ENCODE data around the gene KREMEN2.

Gene KREMEN2

DNA sequence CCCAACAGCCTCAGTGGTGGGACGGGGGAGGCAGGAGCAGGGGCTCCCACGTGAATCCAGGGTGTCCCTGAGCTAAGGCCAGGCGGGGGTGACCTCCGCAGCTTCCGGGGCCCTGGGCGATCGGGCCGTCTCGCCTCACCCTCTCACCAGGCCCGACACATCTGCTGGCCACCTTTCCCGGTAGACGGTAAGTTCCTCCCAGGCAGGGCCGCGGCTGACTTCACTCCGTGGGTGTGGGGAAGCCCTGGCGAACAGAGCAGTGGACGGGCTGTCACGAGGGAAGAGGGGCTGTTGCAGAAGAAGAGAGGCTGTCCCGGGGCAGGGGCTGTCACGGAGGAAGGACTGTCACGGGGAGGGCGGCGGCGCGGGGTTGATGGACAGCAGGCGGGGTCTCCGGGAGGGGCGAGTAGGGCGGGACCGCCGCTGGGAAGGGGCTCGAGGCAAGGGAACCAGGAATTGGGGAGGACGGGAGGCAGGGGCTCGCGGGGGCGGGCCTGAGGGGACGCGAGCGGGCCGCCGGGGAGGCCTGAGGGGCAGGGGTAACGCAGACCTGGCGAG, 15.7 kb downstream of the KREMEN2 start:
- no peak for DNase-seq (ENCODE audit: low read depth)

DNA sequence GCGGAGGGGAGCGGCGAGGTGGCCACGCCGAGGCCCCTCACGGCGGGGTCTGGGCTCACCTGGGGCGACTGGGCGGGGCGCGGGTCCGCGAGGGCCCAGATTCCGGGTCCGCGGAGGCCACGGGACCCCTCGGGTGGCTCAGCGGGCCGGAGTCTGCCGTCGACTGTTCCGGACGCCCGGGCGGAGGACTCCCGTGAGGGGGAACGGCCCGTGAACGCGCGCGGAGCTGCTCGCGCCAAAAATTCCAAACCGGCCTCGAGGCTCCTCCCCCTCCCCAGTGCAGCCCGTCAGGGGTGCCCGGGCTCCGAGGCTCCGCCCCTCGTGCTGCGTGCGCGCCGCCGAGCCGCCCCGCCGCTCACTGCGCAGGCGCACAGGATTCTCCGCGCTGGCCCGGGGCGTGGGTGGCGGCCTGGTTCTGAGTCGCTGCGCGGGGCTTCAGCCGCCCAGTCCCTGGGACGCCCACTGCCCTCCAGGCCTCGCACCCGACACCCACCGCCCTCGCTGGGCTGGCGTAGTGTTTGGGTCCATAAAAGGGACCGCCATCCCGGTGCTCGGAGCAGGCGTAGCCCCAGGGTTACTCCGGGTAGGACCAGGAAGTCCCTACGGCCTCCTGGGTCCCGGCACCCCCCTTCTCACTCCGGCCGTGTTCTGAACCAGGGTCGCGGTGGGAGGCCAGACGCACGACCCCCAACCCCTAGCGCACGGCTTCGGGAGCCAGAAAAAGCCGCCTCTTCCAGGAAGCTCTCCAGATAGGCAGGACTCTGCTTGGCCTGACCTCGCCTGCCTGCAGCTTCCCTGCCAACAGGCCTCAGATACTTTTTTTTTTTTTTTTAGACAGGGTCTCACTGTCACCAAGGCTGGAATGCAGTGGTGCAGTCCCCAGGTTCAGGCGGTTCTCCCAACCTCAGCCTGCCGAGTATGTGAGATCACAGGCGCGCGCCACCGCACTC, 16.4 kb downstream of the KREMEN2 start, which contains the start of gene PKMYT1:
TSS of gene PKMYT1 (minus strand) at position 220 of the 950 bp plus-strand sequence. CDS start 789 bp downstream, outside the sequence.
- peak; percentile 57 for DNase-seq (ENCODE audit: low read depth)

DNA sequence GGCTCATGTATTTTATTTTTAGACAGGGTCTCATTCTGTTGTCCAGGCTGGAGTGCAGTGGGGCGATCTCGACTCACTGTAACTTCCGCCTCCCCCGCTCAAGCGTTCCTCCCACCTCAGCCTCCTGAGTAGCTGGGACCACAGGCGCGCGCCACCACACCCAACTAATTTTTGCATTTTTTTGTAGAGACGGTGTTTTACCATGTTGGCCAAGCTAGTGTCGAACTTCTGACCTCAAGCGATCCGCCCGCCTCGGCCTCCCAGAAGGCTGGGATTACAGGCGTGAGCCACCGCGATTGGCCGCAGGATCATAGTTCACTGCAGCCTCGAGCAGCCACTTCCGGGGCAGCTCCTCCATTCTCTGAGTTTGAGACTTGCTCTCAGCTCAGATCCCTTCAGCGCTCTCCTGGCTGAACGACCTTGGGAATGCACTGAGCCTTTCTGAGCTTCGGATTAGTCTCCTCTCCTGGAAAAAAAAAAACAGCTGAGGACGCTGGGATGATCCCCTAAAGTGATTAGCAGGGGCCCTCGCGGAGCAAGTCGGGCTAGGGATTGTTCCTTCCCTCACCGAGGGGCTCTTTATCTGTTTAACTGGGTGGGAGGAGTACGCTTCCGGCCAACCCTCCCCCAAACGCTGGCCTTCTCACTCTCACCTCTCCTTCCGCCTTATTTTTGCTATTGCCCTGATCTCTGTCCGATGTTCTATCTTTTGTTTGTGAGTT, 17.3 kb downstream of the KREMEN2 start:
- peak; percentile 47 for DNase-seq (ENCODE audit: low read depth)

- DNase-seq (ENCODE audit: low read depth) = no peak
Measured at GRCh38 chr16:2981899-2982250, 17.8 kb downstream of the KREMEN2 start.

DNA sequence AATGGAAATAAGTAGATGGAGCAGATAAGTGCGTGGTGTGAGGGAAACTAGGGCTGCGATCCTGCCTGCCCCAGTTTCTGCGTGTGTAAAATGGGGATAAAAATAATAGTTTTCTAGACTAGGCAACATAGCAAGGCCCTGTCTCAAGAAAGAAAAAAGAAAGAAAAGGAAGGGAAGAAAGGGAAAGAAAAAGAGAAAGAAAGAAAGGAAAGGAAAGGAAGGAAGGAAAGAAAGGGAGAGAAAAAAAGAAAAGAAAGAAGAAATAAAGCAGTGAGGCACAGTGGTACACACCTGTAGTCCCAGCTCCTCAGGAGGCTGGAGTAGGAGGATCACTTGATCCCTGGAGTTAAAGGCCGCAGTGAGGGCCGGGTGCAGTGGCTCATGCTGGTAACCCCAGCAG, 18.3 kb downstream of the KREMEN2 start:
- DNase-seq (ENCODE audit: low read depth) = no peak

GRCh38 chr16:2983706-2984136, 19.6 kb downstream of the KREMEN2 start:
- DNase-seq (ENCODE audit: low read depth) = peak; percentile 62

DNA sequence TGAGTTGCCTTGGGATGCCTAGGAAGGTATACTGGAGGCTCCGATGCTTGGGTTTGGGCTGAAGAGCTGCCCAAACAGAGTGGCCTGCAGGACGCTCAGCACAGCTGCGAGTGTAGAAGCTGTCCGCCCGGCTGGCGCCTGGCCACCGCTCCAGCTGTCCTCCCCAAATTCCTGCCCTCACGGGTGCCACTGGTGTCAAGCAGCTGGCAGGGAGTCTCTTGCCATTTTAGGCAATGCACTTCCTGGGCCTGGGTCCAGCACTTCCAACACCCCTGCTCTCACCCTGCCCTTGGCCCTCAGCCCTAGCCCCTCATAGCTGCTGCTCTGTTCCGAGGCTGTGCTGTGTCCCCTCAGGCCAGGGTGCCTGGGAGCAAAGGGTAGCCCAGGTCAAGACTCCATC, 21.4 kb downstream of the KREMEN2 start:
- DNase-seq (ENCODE audit: low read depth) = no peak

- DNase-seq (ENCODE audit: low read depth) = no peak
Measured at GRCh38 chr16:2985893-2986355, 21.8 kb downstream of the KREMEN2 start.

DNA sequence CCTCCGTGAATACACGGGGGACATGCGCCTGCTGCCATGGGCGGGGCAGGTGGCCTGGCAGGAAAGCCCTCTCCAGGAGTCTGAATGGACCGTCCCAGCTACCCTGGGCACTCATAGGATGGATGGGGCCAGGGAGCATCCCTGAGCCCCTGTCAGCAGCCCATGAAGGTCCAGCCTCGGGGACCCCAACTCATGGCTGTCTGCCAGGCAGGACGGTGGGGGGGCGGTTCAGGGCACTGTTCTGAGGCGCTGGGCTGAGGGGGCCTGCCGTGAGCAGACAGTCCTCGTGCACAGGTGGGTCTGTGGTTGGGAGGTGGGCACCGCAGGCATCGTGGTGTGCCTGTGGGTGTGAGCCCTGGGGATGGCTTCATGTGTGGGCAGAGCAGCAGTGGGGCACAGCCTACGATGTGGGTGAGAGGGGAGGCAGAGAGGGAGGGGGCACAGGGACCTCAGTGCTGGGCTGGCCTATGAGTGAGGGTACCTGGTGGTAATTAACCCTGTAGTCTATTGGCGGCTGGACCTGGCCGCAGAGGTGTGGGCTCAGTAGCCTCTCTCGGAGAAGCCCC, 22.6 kb downstream of the KREMEN2 start:
- DNase-seq (ENCODE audit: low read depth) = no peak

DNA sequence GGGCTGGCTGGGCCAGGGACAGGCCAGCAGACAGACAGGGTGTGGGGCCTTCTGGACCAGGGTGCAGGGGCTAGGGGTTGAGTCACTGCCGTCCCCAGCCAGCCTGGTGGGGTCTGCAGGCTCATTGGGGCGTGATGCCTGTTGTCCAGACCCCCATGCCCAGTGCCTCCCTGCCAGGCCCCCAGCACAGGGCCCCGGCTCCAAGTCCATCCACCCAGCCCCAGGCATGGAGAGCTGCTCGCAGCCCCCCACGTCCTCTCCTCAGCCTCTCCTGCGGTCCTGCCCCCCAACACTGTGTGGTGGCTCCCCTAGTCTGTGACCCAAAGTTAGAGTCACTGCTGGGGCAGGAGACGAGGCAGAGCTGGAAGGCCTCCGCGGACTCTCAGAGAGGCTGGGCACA, 23.2 kb downstream of the KREMEN2 start:
- DNase-seq (ENCODE audit: low read depth) = no peak

DNA sequence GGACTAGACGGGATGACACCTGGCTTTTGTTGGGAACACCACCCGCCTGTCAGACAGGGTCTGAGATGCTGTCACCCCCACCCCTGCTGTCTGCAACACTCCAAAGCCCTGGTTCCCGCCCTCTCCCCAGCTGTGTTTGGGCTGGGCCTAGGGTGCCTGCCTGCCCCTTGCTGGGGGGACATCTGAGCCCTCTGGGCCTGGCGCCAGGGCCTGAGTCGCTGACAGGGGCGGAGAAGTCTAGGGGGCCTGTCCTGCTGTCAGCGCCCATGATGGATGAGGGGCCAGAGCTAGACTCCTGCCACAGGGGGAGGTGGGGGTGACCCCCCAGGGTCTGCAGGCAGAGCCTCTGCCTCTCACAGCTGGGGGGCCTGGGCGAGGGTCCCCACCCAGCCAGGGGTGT, 23.8 kb downstream of the KREMEN2 start:
- no peak for DNase-seq (ENCODE audit: low read depth)

GRCh38 chr16:2988590-2989099, 24.6 kb downstream of the KREMEN2 start:
- DNase-seq (ENCODE audit: low read depth) = no peak

DNA sequence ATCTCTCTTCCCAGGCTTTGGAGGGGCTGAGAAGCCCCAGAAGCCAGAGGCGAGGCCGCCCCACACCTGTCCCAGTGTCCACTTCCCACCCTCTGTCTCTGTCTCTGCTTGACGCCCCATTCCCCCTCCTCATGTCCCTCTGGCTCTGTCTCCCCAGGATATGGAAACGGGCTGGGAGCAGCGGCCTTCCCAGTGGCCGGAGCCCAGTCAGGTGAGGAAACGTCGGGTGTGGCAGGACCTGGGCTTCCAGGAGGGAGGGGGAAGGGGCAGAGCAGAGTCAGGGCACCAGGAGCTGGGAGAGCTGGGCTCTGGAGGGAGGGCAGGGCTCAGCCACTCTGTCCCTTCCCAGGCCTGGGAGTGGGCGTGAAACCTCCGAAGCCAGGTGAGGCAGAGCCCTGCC, 26.8 kb downstream of the KREMEN2 start:
- DNase-seq (ENCODE audit: low read depth) = no peak

DNA sequence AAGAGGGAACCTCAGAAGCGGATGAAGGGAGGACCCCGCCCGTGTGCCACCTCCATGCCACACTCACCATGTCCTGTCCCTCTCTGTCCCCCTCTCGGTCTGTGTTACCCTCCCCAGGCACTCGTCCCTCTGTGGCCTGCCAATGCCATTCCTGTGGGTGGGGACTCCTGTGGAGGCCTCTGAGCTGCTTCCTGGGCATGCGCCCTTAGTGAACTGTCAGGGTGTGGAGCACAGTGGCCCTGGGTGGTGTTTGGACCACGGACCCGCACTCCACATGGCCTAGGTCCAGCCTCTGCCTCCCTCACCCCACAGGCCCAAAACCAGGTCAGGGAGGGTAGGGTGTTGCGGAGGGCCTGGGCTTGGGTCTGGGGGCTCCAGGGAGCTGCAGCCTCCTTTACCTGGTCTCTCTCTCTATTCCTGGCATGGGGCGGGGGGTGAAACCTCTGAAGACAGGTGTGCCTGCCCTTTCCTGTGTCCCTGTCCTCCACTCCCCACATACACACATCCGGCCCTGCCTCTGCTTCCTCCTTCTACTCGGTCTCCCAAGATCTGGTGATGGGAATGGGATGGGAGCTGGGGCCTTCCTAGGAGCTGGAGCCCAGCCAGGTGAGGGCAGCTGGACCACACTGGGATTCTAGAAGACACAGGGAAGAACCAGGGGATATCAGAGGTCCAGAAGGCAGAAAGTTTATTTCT, 27.6 kb downstream of the KREMEN2 start:
- DNase-seq (ENCODE audit: low read depth) = no peak

GRCh38 chr16:2992383-2993081, 28.5 kb downstream of the KREMEN2 start:
- no peak for DNase-seq (ENCODE audit: low read depth)

GRCh38 chr16:2996298-2996697, 32.2 kb downstream of the KREMEN2 start:
- DNase-seq (ENCODE audit: low read depth) = no peak

- DNase-seq (ENCODE audit: low read depth) = no peak
Measured at GRCh38 chr16:2999929-3000328, 35.9 kb downstream of the KREMEN2 start.

DNA sequence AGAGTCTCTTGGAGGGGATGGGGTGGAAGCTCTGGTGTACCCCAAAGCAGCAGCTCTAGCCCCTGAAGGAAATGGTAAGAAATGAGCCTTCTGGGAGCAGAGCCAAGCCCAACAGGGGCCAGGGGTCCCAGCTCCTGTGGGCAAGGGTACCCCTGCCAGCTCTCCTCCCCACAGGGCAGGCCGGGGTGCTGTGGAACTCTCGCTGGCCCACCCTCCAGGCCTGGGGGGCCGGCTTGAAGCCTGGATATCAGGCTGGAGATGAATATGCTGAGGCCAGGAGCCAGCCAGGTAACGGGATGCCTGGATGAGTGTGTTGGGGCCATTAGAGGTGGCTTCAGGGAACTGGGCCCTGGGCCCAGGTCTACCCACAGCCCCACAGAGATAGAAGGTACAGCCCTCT, 36.5 kb downstream of the KREMEN2 start:
- no peak for DNase-seq (ENCODE audit: low read depth)

DNA sequence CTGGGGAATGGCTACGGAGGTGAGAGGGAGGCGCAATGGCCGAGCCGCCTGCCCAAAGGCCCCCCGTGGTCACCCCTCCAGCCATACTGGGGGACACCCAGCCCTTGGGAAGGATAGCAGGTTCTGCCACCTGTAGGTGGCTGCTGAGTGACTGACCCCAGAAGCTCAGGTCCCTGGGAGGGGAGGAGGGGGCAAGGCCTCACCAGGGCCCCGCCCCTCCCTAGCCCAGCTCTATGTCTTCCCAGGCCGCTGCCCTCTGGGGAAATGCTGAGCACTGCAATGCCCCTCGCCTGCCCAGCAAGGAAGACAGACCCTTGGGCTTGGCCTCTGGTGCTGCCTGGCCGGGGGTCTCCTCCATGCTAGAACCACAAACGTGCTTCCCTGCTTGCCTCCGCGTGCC, 37.2 kb downstream of the KREMEN2 start:
- no peak for DNase-seq (ENCODE audit: low read depth)

GRCh38 chr16:3003582-3004270, 39.7 kb downstream of the KREMEN2 start:
- peak; percentile 97 for DNase-seq (ENCODE audit: low read depth)
